GM23338 (cell line): ENCODE data around the gene USP48. TPM values are rescaled to one million over a fixed set of nuclear protein-coding genes. Genes with fewer than 3 reads are reported as not detected.

Experiments
- ATAC-seq: fragments of 200-7000 bp; cut with Tn5 transposase; 3 replicates; pipeline ENCODE4 v1.9.1; 2020
- DNase-seq: peaks from one replicate; pipeline ENCODE4 v3.0.0-alpha.2; 2015; ENCODE audit warnings: low spot score
- H2AFZ ChIP-seq: fragments of 200-600 bp; sonication (generic); 2 replicates; pipeline ENCODE4 v1.8.0; 2016; ENCODE audit warnings: antibody characterized with exemption, mild to moderate bottlenecking, moderate library complexity
- H3F3A ChIP-seq: fragments of 200-600 bp; sonication (generic); replicated peaks from 2 replicates; pipeline ENCODE4 v1.8.0; 2017; ENCODE audit warnings: antibody characterized with exemption, mixed run types, low read depth
- H3K27ac ChIP-seq: fragments of 200-600 bp; sonication (generic); 2 replicates; pipeline ENCODE4 v1.6.1; 2016; ENCODE audit warnings: low read depth
- H3K27me3 ChIP-seq: fragments of 200-600 bp; sonication (generic); 2 replicates; pipeline ENCODE4 v1.8.0; 2016; ENCODE audit warnings: mild to moderate bottlenecking, mixed run types, moderate library complexity; ENCODE audit not compliant: insufficient read depth
- H3K36me3 ChIP-seq: fragments of 200-600 bp; sonication (generic); 2 replicates; pipeline ENCODE4 v1.8.0; 2016; ENCODE audit warnings: mild to moderate bottlenecking; ENCODE audit not compliant: insufficient read depth
- H3K4me1 ChIP-seq: fragments of 200-600 bp; sonication (generic); 2 replicates; pipeline ENCODE4 v1.8.0; 2016; ENCODE audit warnings: mild to moderate bottlenecking, moderate library complexity; ENCODE audit not compliant: insufficient read depth
- H3K4me2 ChIP-seq: fragments of 200-600 bp; sonication (generic); 2 replicates; pipeline ENCODE4 v1.7.1; 2017; ENCODE audit warnings: mixed run types
- H3K4me3 ChIP-seq: fragments of 200-600 bp; sonication (generic); 2 replicates; pipeline ENCODE4 v1.6.1; 2016; ENCODE audit warnings: mixed run types
- H3K79me2 ChIP-seq: fragments of 200-600 bp; sonication (generic); replicated peaks from 2 replicates; pipeline ENCODE4 v1.8.0; 2017; ENCODE audit warnings: mild to moderate bottlenecking; ENCODE audit not compliant: insufficient read depth
- H3K9me2 ChIP-seq: fragments of 200-600 bp; sonication (generic); 2 replicates; pipeline ENCODE4 v1.8.0; 2017; ENCODE audit not compliant: insufficient read depth
- H4K20me1 ChIP-seq: fragments of 200-600 bp; sonication (generic); replicated peaks from 2 replicates; pipeline ENCODE4 v1.8.0; 2017; ENCODE audit warnings: mild to moderate bottlenecking; ENCODE audit not compliant: insufficient read depth
- H3K27ac Mint-ChIP-seq: 2 replicates; pipeline ENCODE4 v1.8.0; 2020; ENCODE audit warnings: inconsistent platforms, mild to moderate bottlenecking, moderate library complexity, mixed read lengths
- H3K27me3 Mint-ChIP-seq: 3 replicates; pipeline ENCODE4 v1.8.0; 2022; ENCODE audit warnings: low read depth, mild to moderate bottlenecking, moderate library complexity, mixed read lengths, inconsistent platforms; ENCODE audit not compliant: insufficient read depth, poor library complexity
- H3K36me3 Mint-ChIP-seq: 3 replicates; pipeline ENCODE4 v1.8.0; 2021; ENCODE audit warnings: low read depth, mild to moderate bottlenecking, inconsistent platforms, moderate library complexity, mixed read lengths
- H3K4me1 Mint-ChIP-seq: 3 replicates; pipeline ENCODE4 v1.8.0; 2020; ENCODE audit warnings: mild to moderate bottlenecking, inconsistent platforms, mixed read lengths
- H3K4me3 Mint-ChIP-seq: 3 replicates; pipeline ENCODE4 v1.8.0; 2021; ENCODE audit warnings: moderate library complexity, mild to moderate bottlenecking, inconsistent platforms, mixed read lengths
- H3K9me3 Mint-ChIP-seq: 3 replicates; pipeline ENCODE4 v1.8.0; 2020; ENCODE audit warnings: moderate library complexity, mild to moderate bottlenecking, inconsistent platforms, mixed read lengths
- CREB1 ChIP-seq: fragments of 250-450 bp; sonication (Bioruptor Pico); IDR thresholded peaks from 2 replicates; pipeline ENCODE4 v1.5.0; 2020; ENCODE audit warnings: low read depth, mild to moderate bottlenecking, moderate library complexity
- EZH2 ChIP-seq: fragments of 200-600 bp; sonication (generic); IDR thresholded peaks from one replicate; pipeline ENCODE4 v1.8.0; 2017; ENCODE audit warnings: antibody characterized with exemption, mild to moderate bottlenecking, low read depth; ENCODE audit not compliant: unreplicated experiment
- JUNB ChIP-seq: IDR thresholded peaks from one replicate; pipeline ENCODE4 v1.6.1; 2016; ENCODE audit warnings: antibody characterized with exemption; ENCODE audit not compliant: unreplicated experiment
- NANOG ChIP-seq: IDR thresholded peaks from 2 replicates; pipeline ENCODE4 v1.6.1; 2016; ENCODE audit warnings: antibody characterized with exemption, borderline replicate concordance
- POLR2AphosphoS5 ChIP-seq: IDR thresholded peaks from 2 replicates; pipeline ENCODE4 v1.6.1; 2016; ENCODE audit warnings: antibody characterized with exemption, low read depth
- STAT1 ChIP-seq: IDR thresholded peaks from one replicate; pipeline ENCODE4 v1.6.1; 2016; ENCODE audit warnings: antibody characterized with exemption; ENCODE audit not compliant: unreplicated experiment
- ZNF331 ChIP-seq: fragments of 250-450 bp; sonication (Bioruptor Pico); IDR thresholded peaks from 2 replicates; pipeline ENCODE4 v1.5.0; 2020; ENCODE audit warnings: low read depth, mild to moderate bottlenecking, moderate library complexity
- ZNF462 ChIP-seq: fragments of 250-450 bp; sonication (Bioruptor Pico); IDR thresholded peaks from 2 replicates; pipeline ENCODE4 v1.5.0; 2020; ENCODE audit warnings: mild to moderate bottlenecking, moderate library complexity
- polyA plus RNA-seq: library from polyadenylated mRNA; unstranded; fragments of >200 nt; fragmentation: Nextera tagmentation; extraction: Ambion mirVana; gene quantifications from 2 replicates; pipeline ENCODE4 v1.2.1, GENCODE V29; 2016
- total RNA-seq: library from RNA; depleted of rRNA; stranded (reverse); fragments of >200 nt; shearing (Covaris generic); gene quantifications from 2 replicates; pipeline ENCODE4 v1.2.3, GENCODE V29; 2014

The USP48 gene
- total and polyA plus RNA-seq, 2 experiments from 2014 or later, result 85.9 to 151 TPM

DNA sequence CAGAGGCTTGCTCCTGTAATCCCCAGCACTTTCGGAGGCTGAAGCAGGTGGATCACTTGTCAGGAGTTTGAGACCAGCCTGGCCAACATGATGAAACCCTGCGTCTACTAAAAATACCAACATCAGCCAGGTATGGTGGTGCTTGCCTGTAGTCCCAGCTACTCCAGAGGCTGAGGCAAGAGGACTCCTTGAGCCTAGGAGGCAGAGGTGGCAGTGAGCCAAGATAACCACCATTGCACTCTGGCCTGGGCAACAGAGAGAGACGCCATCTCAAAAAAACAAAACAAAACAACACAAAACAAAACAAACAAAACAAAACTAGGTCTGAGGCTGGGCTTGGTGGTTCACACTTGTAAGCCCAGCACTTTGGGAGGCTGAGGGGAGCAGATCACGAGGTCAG, 75.1 kb downstream of the USP48 start (continued):
- TF ChIP-seq ZNF462 (CRISPR knock-in tag) (no peak), EZH2 (no peak)

DNA sequence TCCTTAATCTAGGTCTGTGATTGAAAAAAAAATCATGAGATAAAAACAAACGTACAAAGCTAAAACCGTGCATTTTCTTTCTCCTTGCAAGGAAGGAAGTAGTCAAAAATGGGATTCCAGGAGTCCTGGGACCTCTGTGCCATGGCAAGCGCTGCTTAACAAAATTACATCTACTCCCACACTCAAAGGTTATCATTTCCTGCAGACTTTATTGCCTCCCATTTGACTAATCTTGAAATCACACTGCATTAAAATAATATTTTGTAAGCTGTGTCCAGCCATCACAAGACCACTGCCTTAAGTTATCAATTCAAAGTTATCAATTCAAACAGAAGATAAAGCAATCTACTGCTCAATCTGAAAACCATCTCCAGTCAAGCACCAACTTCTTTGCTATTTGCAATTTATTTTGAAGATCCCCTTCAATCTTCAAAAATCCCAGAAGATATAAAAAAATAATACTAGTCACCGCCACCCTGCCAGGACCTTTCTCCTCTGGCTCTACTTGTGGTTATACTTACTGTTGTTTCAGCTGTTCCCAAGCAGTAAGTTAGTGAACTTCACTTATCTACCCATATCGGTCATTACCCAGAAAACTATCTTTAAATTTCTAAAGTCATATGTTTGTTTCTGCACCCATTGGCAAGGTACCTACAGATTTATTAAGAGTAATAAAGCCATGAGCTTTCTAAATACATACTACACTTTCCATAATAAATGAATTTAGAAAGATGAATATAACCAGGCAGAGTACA, 75.7 kb downstream of the USP48 start:
- peaks cover 29% of the 10 kb centered on the region for H3K4me1 ChIP-seq
- Mint-ChIP-seq H3K4me1 (peaks cover 33% of the 10 kb centered on the region), H3K27me3 (no peaks in the 10 kb centered on the region), H3K36me3 (peaks cover 33% of the 10 kb centered on the region), H3K27ac (peak overlapping the region; percentile 41), H3K4me3 (peak overlapping the region; percentile 8; the same call in 1 of the 3 replicates), H3K9me3 (no peaks in the 10 kb centered on the region)
- H3K79me2 ChIP-seq, result no peaks in the 10 kb centered on the region
- ATAC-seq, result no peak
- DNase-seq, result no peak
- H3K36me3 ChIP-seq, result peaks cover 6% of the 10 kb centered on the region; the same call in 1 of the 2 replicates
- H2AFZ ChIP-seq, result no peak overlapping the region
- H3K4me3 ChIP-seq, result no peak overlapping the region
- H3K4me2 ChIP-seq, result peak overlapping the region; percentile 1; the same call in 1 of the 2 replicates
- no peaks in the 10 kb centered on the region for H3F3A ChIP-seq
- no peaks in the 10 kb centered on the region for H3K27me3 ChIP-seq
- H3K27ac ChIP-seq, result peak overlapping the region; percentile 0
- no peaks in the 10 kb centered on the region; the same call in 1 of the 2 replicates for H4K20me1 ChIP-seq
- no peaks in the 10 kb centered on the region for H3K9me2 ChIP-seq
- no peak for TF ChIP-seq POLR2AphosphoS5
- TF ChIP-seq CREB1 (CRISPR knock-in tag), result no peak
- no peak for TF ChIP-seq NANOG
- TF ChIP-seq ZNF331 (CRISPR knock-in tag), result no peak
- no peak for TF ChIP-seq STAT1
- no peak for TF ChIP-seq JUNB
- no peak for TF ChIP-seq ZNF462 (CRISPR knock-in tag)
